ENCODE results near the gene PLXNA4.

GRCh38 chr7:132471515-132471914, 104.8 kb downstream of the PLXNA4 start:
- TF ChIP-seq ZNF140 (tag by site-specific recombination; IDR thresholded peaks at IDR 0.05) (no peak), ZNF629 (tag by site-specific recombination; IDR thresholded peaks at IDR 0.05) (no peak), CTCF (tag by site-specific recombination; IDR thresholded peaks at IDR 0.05) (no peak), MEIS1 (CRISPR knock-in tag; IDR thresholded peaks at IDR 0.05; ENCODE audit: borderline replicate concordance) (no peak), ZBTB10 (tag by site-specific recombination; IDR thresholded peaks at IDR 0.05) (no peak), ZNF549 (tag by site-specific recombination; IDR thresholded peaks at IDR 0.05) (no peak)
- TF ChIP-seq, protein P1, sequence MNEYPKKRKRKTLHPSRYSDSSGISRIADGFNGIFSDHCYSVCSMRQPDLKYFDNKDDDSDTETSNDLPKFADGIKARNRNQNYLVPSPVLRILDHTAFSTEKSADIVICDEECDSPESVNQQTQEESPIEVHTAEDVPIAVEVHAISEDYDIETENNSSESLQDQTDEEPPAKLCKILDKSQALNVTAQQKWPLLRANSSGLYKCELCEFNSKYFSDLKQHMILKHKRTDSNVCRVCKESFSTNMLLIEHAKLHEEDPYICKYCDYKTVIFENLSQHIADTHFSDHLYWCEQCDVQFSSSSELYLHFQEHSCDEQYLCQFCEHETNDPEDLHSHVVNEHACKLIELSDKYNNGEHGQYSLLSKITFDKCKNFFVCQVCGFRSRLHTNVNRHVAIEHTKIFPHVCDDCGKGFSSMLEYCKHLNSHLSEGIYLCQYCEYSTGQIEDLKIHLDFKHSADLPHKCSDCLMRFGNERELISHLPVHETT (tag by site-specific recombination; IDR thresholded peaks at IDR 0.05): no peak

All from HEK293 (cell line).